ENCODE data around the gene CDX2. TPM values are rescaled to one million over a fixed set of nuclear protein-coding genes. Genes with fewer than 3 reads are reported as not detected.

The CDX2 gene
- total and polyA plus RNA-seq, 9 of the 15 experiments (the other 6 are each of a cell fraction or from before 2014, with no cell fraction given): 0.04 TPM; not detected in 8

DNA sequence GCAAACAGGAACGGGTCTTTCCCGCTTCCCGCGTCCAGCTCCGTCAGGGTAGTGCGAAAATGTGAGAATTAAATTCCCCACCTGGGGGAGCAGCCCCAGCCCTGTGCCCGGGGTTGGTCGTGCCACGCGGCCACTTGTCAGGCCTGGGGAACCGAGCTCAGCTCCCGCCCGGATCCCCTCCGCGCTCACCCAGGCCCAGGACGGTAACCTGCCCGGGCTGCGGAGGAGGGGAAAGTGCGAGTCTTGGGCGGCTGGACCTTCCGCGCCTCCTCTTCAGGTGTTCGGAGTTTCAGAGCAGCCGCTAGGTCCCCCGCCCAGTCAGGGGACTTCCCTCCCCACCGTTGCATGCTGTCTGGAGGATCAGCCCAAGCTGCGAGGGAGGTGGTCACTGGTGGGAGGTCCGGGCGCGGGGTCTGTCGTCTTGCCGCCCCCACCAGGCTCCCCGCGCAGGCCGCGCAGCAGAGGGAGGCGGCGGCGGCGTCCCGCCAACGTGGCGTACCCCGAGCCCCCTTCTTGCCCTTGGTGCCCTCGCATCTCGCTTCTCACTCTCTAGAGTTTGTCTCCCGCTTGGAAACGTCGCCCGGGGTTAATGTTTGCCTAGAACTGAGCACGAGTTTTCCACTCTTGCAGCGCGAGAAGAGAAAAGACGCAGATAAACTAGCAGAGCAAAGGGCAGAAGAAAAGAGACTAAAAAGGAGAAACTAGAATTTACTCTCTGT, 11.3 kb upstream of the CDX2 start:
- 10% methylated on average over 19 of the region's 54 CpGs for WGBS (ENCODE audit: insufficient coverage, low coverage, missing lambda C conversion rate)
- no peaks in the 10 kb centered on the region for H3K79me2 ChIP-seq (ENCODE audit: control insufficient read depth, insufficient read depth, low read length)
- FAIRE-seq (no peak), ATAC-seq (no peak), DNase-seq (ENCODE audit: extremely low read depth in 1 of 4, low spot score in 3 of 4) (no peak)
- H3K27me3 ChIP-seq (ENCODE audit: control insufficient read depth in 2 of 2, insufficient read depth in 2 of 2, low read length in 2 of 2): peaks cover 3 to 39% of the 10 kb centered on the region in 2 experiments; a peak in 4 of 5 replicates
- 0 out of 5 replicates have a peak, but pooled peaks cover 0 to 3% of the 10 kb centered on the region in 2 experiments for H3K4me1 ChIP-seq (replicated peaks in 1 of 2; ENCODE audit: control insufficient read depth in 2 of 2, insufficient read depth in 2 of 2, low read length in 2 of 2)
- in situ Hi-C loops (cut with MboI): loop anchor here (10.0 kb wide), 1 partner anchor 1026 kb away; no protein-coding TSS in a partner anchor
- intact Hi-C loops (cut with micrococcal nuclease): loop anchor here (5.0 kb wide), 2 partner anchors 153 to 608 kb away; no protein-coding TSS in a partner anchor
- TF ChIP-seq KHSRP (IDR thresholded peaks at IDR 0.05): no peak
- TF ChIP-seq ZNF175 (CRISPR knock-in tag; IDR thresholded peaks at IDR 0.05; ENCODE audit: low read depth): no peak
- TF ChIP-seq NCOA1 (IDR thresholded peaks at IDR 0.05; ENCODE audit: low read depth): no peak
- no peak for TF ChIP-seq PHF21A (IDR thresholded peaks at IDR 0.05; ENCODE audit: borderline replicate concordance, low read depth)
- BruUV-seq (replicated peaks): no TSS peak
- H3K9ac ChIP-seq (ENCODE audit: insufficient read depth in 1 of 2, low read depth in 2 of 2, low read length in 2 of 2): no peak overlapping the region
- no peak overlapping the region for H3K27ac ChIP-seq (ENCODE audit: extremely low read depth, low read depth, low read length)
- no peaks in the 10 kb centered on the region for H4K20me1 ChIP-seq (replicated peaks; ENCODE audit: control insufficient read depth, insufficient read depth, low read length)
- no peak overlapping the region for H3K4me2 ChIP-seq (ENCODE audit: insufficient read depth, low read length)
- no peak overlapping the region for H2AFZ ChIP-seq (ENCODE audit: low read depth, low read length)
- H3K4me3 ChIP-seq: no peak overlapping the region
- no peaks in the 10 kb centered on the region for H3K9me1 ChIP-seq (ENCODE audit: control insufficient read depth, insufficient read depth, low read length)
- no peaks in the 10 kb centered on the region for H3K36me3 ChIP-seq (ENCODE audit: control insufficient read depth, insufficient read depth, low read length)
- ChIA-PET POLR2A (no interaction called here), CTCF (ENCODE audit: low intra/inter-chr PET ratio) (no interaction called here)
- no peaks in the 10 kb centered on the region for H3K9me3 ChIP-seq (replicated peaks; ENCODE audit: control insufficient read depth, insufficient read depth, low read depth, low read length)

DNA sequence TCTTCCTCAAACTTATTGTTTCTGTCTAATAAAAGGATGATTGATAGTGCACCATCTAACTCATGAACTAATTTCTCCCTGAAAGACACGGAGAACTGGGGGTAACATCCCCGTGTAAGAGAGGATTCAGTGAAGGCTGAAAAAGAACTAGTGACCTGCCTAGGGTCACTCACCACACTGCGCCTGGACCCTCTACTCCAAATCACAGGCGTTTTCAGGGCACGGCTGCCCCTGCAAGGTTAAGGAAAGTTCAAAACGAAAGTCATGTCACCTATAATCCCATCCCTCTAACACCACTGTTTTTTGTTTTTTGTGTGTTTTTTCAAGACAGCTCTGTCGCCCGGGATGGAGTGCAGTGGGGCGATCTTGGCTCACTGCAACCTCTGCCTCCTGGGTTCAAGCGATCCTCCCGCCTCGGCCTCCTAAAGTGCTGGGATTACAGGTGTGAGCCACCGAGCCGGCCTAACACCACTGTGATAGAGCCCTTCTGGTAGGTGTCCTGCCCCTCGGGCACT, 10.7 kb upstream of the CDX2 start:
- intact Hi-C loops (cut with micrococcal nuclease): loop anchor here (5.0 kb wide), 2 partner anchors 153 to 608 kb away; no protein-coding TSS in a partner anchor

More for the DNA sequence above, 10.7 kb upstream of the CDX2 start:
- Histone ChIP-seq H3K27ac (ENCODE audit: extremely low read depth, low read depth, low read length) (no peak overlapping the region), H3K79me2 (ENCODE audit: control insufficient read depth, insufficient read depth, low read length) (no peaks in the 10 kb centered on the region), H3K9ac (ENCODE audit: insufficient read depth in 1 of 2, low read depth in 2 of 2, low read length in 2 of 2) (no peak overlapping the region), H3K36me3 (ENCODE audit: control insufficient read depth, insufficient read depth, low read length) (no peaks in the 10 kb centered on the region), H3K4me2 (ENCODE audit: insufficient read depth, low read length) (no peak overlapping the region), H2AFZ (ENCODE audit: low read depth, low read length) (no peak overlapping the region), H3K4me1 (replicated peaks in 1 of 2; ENCODE audit: control insufficient read depth in 2 of 2, insufficient read depth in 2 of 2, low read length in 2 of 2) (0 out of 5 replicates have a peak, but pooled peaks cover 0 to 3% of the 10 kb centered on the region in 2 experiments), H3K9me1 (ENCODE audit: control insufficient read depth, insufficient read depth, low read length) (no peaks in the 10 kb centered on the region), H3K4me3 (no peak overlapping the region), H3K27me3 (ENCODE audit: control insufficient read depth in 2 of 2, insufficient read depth in 2 of 2, low read length in 2 of 2) (peaks cover 3 to 42% of the 10 kb centered on the region in 2 experiments; a peak in 4 of 5 replicates), H3K9me3 (replicated peaks; ENCODE audit: control insufficient read depth, insufficient read depth, low read depth, low read length) (no peaks in the 10 kb centered on the region), H4K20me1 (replicated peaks; ENCODE audit: control insufficient read depth, insufficient read depth, low read length) (no peaks in the 10 kb centered on the region)
- no peak for ATAC-seq
- DNase-seq (ENCODE audit: extremely low read depth in 1 of 4, low spot score in 3 of 4): no peak
- ChIA-PET CTCF (ENCODE audit: low intra/inter-chr PET ratio) (no interaction called here), POLR2A (no interaction called here)
- TF ChIP-seq ZC3H11A (IDR thresholded peaks at IDR 0.05; ENCODE audit: low read depth, low read length): no peak
- TF ChIP-seq, protein P1, sequence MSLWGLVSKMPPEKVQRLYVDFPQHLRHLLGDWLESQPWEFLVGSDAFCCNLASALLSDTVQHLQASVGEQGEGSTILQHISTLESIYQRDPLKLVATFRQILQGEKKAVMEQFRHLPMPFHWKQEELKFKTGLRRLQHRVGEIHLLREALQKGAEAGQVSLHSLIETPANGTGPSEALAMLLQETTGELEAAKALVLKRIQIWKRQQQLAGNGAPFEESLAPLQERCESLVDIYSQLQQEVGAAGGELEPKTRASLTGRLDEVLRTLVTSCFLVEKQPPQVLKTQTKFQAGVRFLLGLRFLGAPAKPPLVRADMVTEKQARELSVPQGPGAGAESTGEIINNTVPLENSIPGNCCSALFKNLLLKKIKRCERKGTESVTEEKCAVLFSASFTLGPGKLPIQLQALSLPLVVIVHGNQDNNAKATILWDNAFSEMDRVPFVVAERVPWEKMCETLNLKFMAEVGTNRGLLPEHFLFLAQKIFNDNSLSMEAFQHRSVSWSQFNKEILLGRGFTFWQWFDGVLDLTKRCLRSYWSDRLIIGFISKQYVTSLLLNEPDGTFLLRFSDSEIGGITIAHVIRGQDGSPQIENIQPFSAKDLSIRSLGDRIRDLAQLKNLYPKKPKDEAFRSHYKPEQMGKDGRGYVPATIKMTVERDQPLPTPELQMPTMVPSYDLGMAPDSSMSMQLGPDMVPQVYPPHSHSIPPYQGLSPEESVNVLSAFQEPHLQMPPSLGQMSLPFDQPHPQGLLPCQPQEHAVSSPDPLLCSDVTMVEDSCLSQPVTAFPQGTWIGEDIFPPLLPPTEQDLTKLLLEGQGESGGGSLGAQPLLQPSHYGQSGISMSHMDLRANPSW (CRISPR knock-in tag; IDR thresholded peaks at IDR 0.05): no peak
- in situ Hi-C loops (cut with MboI): loop anchor here (10.0 kb wide), 1 partner anchor 1025 kb away; no protein-coding TSS in a partner anchor
- BruUV-seq (replicated peaks): no TSS peak
- FAIRE-seq: no peak
- 10% methylated on average over 13 of the region's 15 CpGs for WGBS (ENCODE audit: insufficient coverage, low coverage, missing lambda C conversion rate)

Measured in K562 (cell line).